Ascending aorta (tissue), 2 donors: Measurements from ENCODE around the gene CCDC85A. TPM values are rescaled to one million over a fixed set of nuclear protein-coding genes. Genes with fewer than 3 reads are reported as not detected.

ENCODE experiments used
- DNase-seq, 2 donors: peaks; one replicate each; pipeline ENCODE4 v3.0.0-alpha.2; 2019; ENCODE audit warnings: low spot score in 2 of 2
- H3K27ac ChIP-seq, 2 donors: fragments of 200-600 bp; sonication (generic); one replicate each; pipeline ENCODE4 v1.5.1; 2016 to 2017; ENCODE audit warnings: mild to moderate bottlenecking in 1 of 2
- H3K27me3 ChIP-seq: fragments of 200-600 bp; sonication (generic); one replicate; pipeline ENCODE4 v1.5.1; 2017
- H3K36me3 ChIP-seq, 2 donors: fragments of 200-600 bp; sonication (generic); one replicate each; pipeline ENCODE4 v1.5.1; 2016
- H3K4me1 ChIP-seq, 2 donors: fragments of 200-600 bp; sonication (generic); one replicate each; pipeline ENCODE4 v1.5.1; 2016 to 2017; ENCODE audit warnings: mild to moderate bottlenecking in 1 of 2
- H3K4me3 ChIP-seq, 2 donors: fragments of 200-600 bp; sonication (generic); one replicate each; pipeline ENCODE4 v1.5.1; 2016 to 2017; ENCODE audit warnings: mild to moderate bottlenecking in 1 of 2
- H3K9me3 ChIP-seq, 2 donors: fragments of 200-600 bp; sonication (generic); one replicate each; pipeline ENCODE4 v1.5.1; 2016
- intact Hi-C: fragments of 100-400 bp; cut with DNase I; formaldehyde crosslinking; loops from one replicate; pipeline ENCODE4 v1.15.1; 2023
- total RNA-seq: library from RNA; depleted of rRNA; stranded (reverse); fragments of >200 nt; gene quantifications from one replicate; pipeline ENCODE4 v1.1.0, GENCODE V29; 2016
- TF ChIP-seq, protein P1 (sequence below), 3 experiments: fragments of 200-600 bp in 2 of 3; fragments of 450-650 bp in 1 of 3; sonication (generic) in 2 of 3; IDR thresholded peaks; one replicate each; pipeline ENCODE4 v1.5.1; 2016 to 2019; ENCODE audit warnings: antibody characterized with exemption in 3 of 3, mild to moderate bottlenecking in 1 of 3, moderate library complexity in 1 of 3

Gene CCDC85A
- total RNA-seq, 1 donor from 2014 or later = 15.0 TPM

DNA sequence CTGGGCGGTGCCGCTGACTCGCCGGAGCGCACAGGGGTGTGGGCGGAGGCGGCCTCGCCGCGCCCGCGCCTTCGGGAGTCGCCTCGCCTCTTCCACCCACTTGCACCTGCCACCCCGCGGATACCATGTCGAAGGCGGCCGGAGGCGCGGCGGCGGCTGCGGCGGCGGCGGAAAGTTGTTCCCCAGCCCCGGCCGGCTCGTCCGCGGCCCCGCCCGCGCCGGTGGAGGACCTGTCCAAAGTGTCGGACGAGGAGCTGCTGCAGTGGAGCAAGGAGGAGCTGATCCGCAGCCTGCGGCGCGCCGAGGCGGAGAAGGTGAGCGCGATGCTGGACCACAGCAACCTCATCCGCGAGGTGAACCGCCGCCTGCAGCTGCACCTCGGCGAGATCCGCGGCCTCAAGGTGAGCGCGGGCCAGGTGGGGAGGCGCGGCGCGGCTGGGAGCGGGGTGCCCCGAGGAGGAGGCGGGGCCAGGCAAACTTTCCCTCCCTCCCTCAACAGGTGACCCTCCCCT lies 766 bp downstream of the CCDC85A start:
- TF ChIP-seq, protein P1, sequence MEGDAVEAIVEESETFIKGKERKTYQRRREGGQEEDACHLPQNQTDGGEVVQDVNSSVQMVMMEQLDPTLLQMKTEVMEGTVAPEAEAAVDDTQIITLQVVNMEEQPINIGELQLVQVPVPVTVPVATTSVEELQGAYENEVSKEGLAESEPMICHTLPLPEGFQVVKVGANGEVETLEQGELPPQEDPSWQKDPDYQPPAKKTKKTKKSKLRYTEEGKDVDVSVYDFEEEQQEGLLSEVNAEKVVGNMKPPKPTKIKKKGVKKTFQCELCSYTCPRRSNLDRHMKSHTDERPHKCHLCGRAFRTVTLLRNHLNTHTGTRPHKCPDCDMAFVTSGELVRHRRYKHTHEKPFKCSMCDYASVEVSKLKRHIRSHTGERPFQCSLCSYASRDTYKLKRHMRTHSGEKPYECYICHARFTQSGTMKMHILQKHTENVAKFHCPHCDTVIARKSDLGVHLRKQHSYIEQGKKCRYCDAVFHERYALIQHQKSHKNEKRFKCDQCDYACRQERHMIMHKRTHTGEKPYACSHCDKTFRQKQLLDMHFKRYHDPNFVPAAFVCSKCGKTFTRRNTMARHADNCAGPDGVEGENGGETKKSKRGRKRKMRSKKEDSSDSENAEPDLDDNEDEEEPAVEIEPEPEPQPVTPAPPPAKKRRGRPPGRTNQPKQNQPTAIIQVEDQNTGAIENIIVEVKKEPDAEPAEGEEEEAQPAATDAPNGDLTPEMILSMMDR (IDR thresholded peaks at IDR 0.05) = no peak
- DNase-seq = no peak
- H3K4me1 ChIP-seq = peaks cover 0 to 4% of the 10 kb centered on the region in 2 donors
- peak overlapping the region; percentile 66 to 75 for H3K4me3 ChIP-seq
- no peaks in the 10 kb centered on the region for H3K36me3 ChIP-seq
- intact Hi-C loops = loop anchor here (5.0 to 10.0 kb wide), 2 partner anchors 340 to 1333 kb away; no protein-coding TSS in a partner anchor
- peak overlapping the region in 1 of 2 donors; percentile 13 for H3K27ac ChIP-seq
- H3K9me3 ChIP-seq = no peaks in the 10 kb centered on the region
- no peaks in the 10 kb centered on the region for H3K27me3 ChIP-seq

DNA sequence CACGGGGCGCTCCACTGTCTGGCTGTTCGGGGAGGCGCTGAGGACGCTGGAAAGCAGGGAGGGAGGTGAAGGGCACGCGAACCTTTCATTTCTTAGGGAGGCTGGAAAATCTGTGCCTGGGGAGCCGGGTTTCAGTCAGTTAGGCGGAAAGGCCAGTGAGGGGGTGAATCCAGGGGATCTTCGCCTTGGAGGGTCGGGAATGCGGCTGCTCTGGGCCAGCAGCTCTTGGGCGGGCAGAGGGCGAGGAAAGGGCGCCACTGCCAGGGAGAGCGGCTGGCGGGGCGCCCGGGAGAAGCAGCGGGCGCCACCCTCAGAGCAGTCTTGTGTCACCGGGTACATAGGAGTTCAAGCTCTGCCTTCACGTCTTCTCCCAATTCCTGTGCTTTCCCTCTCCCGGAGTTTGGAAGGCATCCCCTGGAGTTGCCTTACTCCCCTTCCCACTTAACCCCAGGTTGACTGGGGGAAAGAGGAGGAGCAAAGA lies 1.4 kb downstream of the CCDC85A start:
- Histone ChIP-seq H3K27me3 (no peaks in the 10 kb centered on the region), H3K4me3 (peak overlapping the region; percentile 66 to 75), H3K27ac (peak overlapping the region; percentile 3 to 24), H3K4me1 (peaks cover 0 to 4% of the 10 kb centered on the region in 2 donors), H3K36me3 (no peaks in the 10 kb centered on the region), H3K9me3 (no peaks in the 10 kb centered on the region)
- peak in 1 of 2 donors; percentile 68 for DNase-seq
- intact Hi-C loops = loop anchor here (5.0 to 10.0 kb wide), 2 partner anchors 340 to 1332 kb away; no protein-coding TSS in a partner anchor
- TF ChIP-seq, protein P1 (IDR thresholded peaks at IDR 0.05) = no peak

DNA sequence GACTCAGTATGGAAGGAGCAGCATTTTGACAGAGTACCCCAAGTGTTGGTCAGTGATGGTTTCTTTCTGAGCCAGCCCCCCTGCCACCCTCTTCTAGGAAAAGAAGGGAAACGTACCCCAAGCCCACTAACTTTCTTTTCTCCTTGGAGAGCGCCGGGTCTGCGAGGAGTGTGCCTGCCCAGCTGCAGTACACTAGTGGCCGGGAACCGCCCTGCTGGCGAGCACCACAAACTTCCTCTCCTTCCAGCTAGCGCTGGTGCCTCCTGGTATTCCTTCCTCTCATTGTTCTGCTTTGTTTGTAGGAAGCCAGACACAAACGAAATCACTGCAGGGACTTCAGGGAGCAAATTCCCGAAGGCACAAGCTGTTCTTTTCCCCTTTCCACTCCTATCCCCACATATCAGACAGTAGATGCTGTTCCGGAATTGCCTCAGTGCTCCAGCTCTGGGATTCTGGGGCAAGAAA lies 1.8 kb downstream of the CCDC85A start:
- Histone ChIP-seq H3K27ac (peak overlapping the region; percentile 3 to 24), H3K27me3 (no peaks in the 10 kb centered on the region), H3K4me1 (peaks cover 0 to 4% of the 10 kb centered on the region in 2 donors), H3K36me3 (no peaks in the 10 kb centered on the region), H3K4me3 (peak overlapping the region; percentile 66 to 75), H3K9me3 (no peaks in the 10 kb centered on the region)
- DNase-seq = peak in 1 of 2 donors; percentile 67
- intact Hi-C loops = loop anchor here (5.0 to 10.0 kb wide), 2 partner anchors 339 to 1332 kb away; no protein-coding TSS in a partner anchor
- TF ChIP-seq, protein P1 (IDR thresholded peaks at IDR 0.05) = no peak

DNA sequence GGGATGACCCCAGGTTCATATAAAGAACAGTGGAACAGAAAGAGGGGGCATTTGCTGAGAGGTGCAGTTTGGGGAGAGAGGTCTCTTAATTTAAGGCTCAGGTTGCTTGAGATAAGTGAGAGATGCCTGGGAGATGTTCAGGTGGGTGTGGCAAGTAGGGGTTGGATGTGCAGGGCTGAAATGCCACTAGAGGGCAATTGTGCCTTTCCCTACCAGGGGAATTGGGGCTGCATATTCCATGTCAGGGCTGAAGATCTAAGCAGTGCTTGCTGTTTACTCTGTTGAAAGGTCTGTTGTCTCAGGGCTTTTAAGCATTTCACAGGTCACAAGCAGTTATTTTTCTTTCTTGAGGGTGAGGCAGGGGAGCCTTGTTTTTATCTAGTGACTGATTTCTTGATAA lies 7.8 kb downstream of the CCDC85A start:
- Histone ChIP-seq H3K36me3 (no peaks in the 10 kb centered on the region), H3K4me3 (no peak overlapping the region), H3K27ac (no peak overlapping the region), H3K27me3 (no peaks in the 10 kb centered on the region), H3K9me3 (no peaks in the 10 kb centered on the region), H3K4me1 (no peaks in the 10 kb centered on the region)
- intact Hi-C loops = no loop called here
- DNase-seq = no peak
- TF ChIP-seq, protein P1 (IDR thresholded peaks at IDR 0.05) = peak in 1 of 3 experiments; percentile 23

GRCh38 chr2:56192664-56193305 lies 9.0 kb downstream of the CCDC85A start:
- intact Hi-C loops = no loop called here
- H3K27ac ChIP-seq = no peak overlapping the region
- no peaks in the 10 kb centered on the region for H3K36me3 ChIP-seq
- no peaks in the 10 kb centered on the region for H3K9me3 ChIP-seq
- TF ChIP-seq, protein P1 (IDR thresholded peaks at IDR 0.05) = no peak
- DNase-seq = no peak
- H3K4me3 ChIP-seq = no peak overlapping the region
- H3K4me1 ChIP-seq = no peaks in the 10 kb centered on the region
- no peaks in the 10 kb centered on the region for H3K27me3 ChIP-seq
